Measurements from ENCODE around the gene DHRS13. TPM values are rescaled to one million over a fixed set of nuclear protein-coding genes. Genes with fewer than 3 reads are reported as not detected.
"Not testable (repeated sequence)": the region's sequence is repeated elsewhere in the genome, so short reads cannot be mapped to it uniquely, and the experiment has no call there.

Gene DHRS13
- polyA plus RNA-seq, 1 experiment: 2.8 TPM

- H3K36me3 ChIP-seq (ENCODE audit: control insufficient read depth, insufficient read depth, low read length); H3K27me3 ChIP-seq (ENCODE audit: control insufficient read depth, insufficient read depth, low read length); POLR2A ChIA-PET; DNase-seq (ENCODE audit: low read depth); H3K4me3 ChIP-seq (ENCODE audit: low read depth, low read length): not testable (repeated sequence)
- CTCF ChIA-PET: interaction anchor here (1.2 to 3.0 kb wide), 4 partner anchors 59 to 99 kb away, joined by 3 to 15 read pairs (median 4); no protein-coding TSS in a partner anchor
- peak; percentile 25; the same call in 1 of the 2 replicates for TF ChIP-seq CTCF (IDR thresholded peaks at IDR 0.05; ENCODE audit: insufficient read depth, low read depth, low read length)
These were observed 54.2 kb downstream of the DHRS13 start for GRCh38 chr17:28848667-28849066.

Other genes starting within 250 kb of the DHRS13 start
- 74.5 and 77.5 TPM in 2 replicates for gene SDF2, start 241.2 kb downstream of the DHRS13 start, polyA plus RNA-seq (2011; rRNA removed)
- 31.7 and 37.1 TPM in 2 replicates for gene SUPT6H, start 240.9 kb downstream of the DHRS13 start, polyA plus RNA-seq (2011; rRNA removed)
- 0.71 and 0.99 TPM in 2 replicates for gene PROCA1, start 191.2 kb downstream of the DHRS13 start, polyA plus RNA-seq (2011; rRNA removed)
- 307 and 473 TPM in 2 replicates for gene RAB34, start 185.2 kb downstream of the DHRS13 start, polyA plus RNA-seq (2011; rRNA removed)
- 486 and 1,227 TPM in 2 replicates for gene RPL23A, start 183.1 kb downstream of the DHRS13 start, polyA plus RNA-seq (2011; rRNA removed)
- gene TLCD1, start 176.8 kb downstream of the DHRS13 start, polyA plus RNA-seq (2011; rRNA removed): 9.4 and 9.8 TPM in 2 replicates
- 3.8 and 5.3 TPM in 2 replicates for gene NEK8, start 174.3 kb downstream of the DHRS13 start, polyA plus RNA-seq (2011; rRNA removed)
- gene TRAF4, start 159.1 kb downstream of the DHRS13 start, polyA plus RNA-seq (2011; rRNA removed): 26.4 and 55.6 TPM in 2 replicates
- gene FAM222B, start 60.3 kb downstream of the DHRS13 start, polyA plus RNA-seq (2011; rRNA removed): 4.4 and 5.2 TPM in 2 replicates
- gene ERAL1, start 48.1 kb downstream of the DHRS13 start, polyA plus RNA-seq (2011; rRNA removed): 57.2 and 84.1 TPM in 2 replicates
- 62.2 and 86.0 TPM in 2 replicates for gene FLOT2, start 5.3 kb downstream of the DHRS13 start, polyA plus RNA-seq (2011; rRNA removed)
- 10.4 and 16.5 TPM in 2 replicates for gene PHF12, start 48.4 kb upstream of the DHRS13 start, polyA plus RNA-seq (2011; rRNA removed)
- not detected in 2 replicates for gene SEZ6, start 103.0 kb upstream of the DHRS13 start, polyA plus RNA-seq (2011; rRNA removed)
- gene PIPOX, start 140.1 kb upstream of the DHRS13 start, polyA plus RNA-seq (2011; rRNA removed): 0.40 and 1.1 TPM in 2 replicates